ENCODE results near the gene SKAP1.
"Not testable (repeated sequence)": the region's sequence is repeated elsewhere in the genome, so short reads cannot be mapped to it uniquely, and the experiment has no call there.

SKAP1 gene

DNA sequence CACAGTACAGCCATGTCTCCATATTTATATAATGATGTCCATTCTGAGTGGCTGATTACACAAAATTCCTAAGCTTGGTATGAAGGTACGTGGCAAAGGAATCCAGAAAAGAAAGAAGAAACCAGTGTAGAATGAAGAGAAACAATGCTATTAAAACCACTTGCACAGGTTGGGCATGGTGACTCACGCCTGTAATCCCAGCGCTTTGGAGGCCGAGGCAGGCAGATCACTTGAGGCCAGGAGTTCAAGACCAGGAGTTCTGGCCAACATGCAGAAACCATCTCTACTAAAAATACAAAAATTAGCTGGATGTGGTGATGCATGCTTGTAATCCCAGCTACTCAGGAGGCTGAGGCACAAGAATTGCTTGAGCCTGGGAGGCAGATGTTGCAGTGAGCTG lies 223.0 kb downstream of the SKAP1 start:
- DNase-seq = not testable (repeated sequence)

DNA sequence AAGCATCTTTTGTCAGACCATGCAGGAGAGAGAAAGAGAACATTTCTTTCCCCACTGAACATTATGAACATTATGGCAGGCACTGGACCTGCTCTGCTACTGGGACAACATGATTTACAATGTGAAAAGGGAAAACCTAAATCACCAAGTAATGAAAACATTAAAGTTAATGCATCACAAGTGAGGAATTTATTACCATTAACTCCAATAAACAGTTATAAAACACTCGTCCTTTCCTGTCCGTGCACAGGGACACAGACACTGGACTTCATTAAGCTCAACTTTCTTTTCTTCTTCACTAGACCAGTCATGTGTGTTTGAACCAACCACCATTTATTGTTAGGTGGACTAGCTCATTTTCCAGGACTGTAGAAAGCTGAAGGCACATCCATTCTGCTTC lies 227.1 kb downstream of the SKAP1 start:
- no peak for DNase-seq

DNA sequence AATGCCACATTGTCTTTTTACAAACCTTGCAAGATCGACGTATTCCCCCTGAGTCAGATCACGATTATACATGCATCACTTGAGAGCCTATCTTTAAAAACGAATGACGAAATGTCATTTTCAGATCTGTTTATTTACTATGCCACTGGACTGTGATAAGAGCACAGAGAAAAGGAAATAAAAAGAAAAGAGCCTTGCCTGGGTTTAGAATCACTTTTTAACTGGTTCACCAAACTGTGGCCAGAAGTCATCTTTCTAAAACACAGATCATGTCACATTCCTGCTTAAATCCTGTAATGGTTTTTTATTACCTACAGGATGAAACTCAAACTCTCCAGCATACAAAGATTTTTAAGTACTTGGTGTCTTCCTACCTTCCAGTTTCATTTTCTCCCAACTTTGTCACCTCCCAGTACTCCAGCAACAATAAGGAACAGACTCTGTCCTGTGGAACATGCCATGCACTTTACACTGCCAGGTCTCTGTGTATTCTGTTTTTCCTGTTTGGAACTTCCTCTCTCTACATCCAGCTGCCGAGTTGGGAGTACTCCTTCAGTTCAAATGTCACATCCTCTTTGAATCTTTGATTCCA lies 231.0 kb downstream of the SKAP1 start:
- no peak for DNase-seq

DNA sequence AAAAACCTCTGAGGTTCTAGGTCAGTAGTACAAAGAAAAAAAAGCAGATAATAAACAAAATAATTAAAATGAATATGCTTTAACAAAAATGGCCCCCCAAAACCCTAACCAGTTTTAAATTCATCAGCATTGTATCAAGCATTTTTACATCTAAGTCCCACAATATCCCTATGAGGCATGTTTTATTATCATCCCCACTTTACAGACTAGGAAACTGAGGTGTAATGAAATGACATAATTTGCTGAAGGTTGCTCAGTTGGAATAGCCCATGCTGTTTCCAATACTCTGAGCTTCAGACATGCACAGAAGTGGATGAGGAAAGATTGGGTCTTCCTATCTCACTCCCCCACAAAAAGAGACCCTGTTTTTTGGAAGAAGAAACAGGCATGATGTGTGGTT lies 234.1 kb downstream of the SKAP1 start:
- DNase-seq = no peak

DNA sequence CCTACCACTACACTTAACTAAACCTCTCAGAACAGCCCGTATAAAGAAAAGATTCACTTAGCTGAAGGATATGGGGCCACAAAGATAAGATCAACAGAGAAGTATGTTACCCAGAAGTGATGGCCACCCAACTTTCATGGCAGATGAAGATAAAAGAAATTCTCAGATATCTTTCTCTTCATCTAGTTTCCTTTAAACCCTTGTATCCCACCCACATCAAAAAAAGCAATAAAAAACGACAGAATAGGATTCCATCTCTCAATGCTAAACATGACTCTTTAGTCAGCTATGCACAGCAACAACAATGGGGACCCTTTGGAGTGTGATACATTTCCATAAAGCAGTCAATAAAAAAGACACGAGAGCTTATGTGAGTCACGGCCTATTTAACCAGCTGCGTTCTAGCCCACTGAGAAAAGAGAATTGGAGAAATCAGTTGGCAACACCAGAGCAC lies 235.9 kb downstream of the SKAP1 start:
- no peak for DNase-seq

DNA sequence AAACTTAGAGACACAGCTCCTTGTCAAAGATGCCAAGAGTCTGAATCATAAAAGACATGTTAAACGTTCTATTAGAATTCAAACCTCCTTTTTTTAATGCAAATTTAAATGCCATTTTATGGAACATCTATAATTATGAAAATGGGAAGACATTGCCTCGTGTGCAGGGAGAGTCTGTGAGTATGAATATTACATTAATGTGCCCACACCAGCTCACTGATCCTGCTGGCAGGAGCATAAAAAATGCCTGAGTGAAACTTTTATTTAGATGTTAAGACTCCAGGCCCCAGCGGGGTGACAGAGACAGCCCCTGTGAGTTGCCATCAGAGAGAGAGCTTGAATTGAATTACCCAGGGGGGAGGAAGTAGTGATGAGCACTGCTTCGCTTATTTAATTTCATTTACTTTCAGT lies 237.7 kb downstream of the SKAP1 start:
- DNase-seq = no peak

DNA sequence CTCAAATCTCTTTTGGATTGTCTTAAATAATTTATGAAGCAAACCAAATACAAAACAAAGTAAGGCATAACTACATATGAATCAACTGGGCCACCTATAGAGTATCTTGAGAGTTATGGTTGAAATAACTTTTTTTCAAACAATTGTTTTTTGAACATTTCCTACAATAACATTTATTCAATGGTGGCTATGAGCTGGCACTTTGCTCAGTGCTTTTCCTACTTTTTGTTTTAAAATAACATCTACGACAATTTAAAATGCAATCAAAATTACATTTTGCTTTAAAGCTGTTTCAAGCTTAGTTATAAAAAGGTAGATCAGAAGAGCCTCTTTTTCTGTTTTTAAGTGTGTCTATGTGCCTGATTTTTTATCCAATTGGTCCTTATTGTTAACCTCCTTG lies 238.7 kb downstream of the SKAP1 start:
- no peak for DNase-seq

DNA sequence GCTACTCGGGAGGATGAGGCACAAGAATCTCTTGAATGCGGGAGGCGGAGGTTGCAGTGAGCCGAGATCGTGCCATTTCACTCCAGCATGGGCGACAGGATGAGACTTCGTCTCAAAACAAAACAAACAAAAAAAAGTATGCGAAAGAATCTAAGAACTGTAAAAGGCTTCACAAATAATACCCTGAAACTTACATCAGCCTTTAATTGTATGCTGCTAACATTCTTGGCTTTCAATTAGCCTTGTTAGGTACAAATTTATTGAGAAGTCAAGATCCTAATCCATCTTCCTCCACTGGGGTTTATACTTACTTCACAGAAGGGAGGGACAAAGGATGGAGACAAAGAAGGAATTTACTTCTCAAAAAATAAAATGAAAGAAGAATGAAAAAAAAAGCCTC lies 239.1 kb downstream of the SKAP1 start:
- no peak for DNase-seq

DNA sequence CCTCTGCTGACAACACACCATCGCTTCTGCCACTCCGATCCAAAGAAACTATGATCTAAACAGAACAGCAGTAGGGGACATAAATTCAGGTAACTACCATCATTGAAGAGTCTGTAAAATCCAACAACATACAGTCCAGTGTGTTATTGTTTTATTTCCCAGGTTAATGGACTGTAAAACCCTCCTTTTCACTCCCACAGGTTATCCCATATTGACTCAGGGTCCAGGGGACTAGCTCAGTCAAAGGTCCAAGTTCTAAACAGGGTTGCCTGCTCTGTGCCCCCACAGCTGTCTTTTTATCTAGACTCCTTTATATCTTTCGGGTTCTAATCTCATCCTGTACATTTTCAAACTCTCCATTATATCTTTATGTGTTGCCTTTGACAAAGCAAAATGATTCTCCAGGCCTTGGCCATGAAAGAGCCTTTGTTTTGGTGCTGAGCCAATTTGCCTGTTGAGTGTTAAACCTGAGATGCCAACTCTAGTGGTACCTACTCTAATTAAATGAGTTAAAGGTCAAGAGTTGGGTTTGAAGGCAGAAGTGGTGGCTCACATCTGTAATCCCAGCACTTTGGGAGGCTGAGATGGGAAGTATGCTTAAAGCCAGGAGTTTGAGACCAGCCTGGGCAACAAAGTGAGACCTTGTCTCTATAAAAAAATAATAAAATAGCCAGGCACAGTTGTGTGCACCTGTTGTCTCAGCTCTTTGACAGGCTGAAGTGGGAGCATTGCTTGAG lies 242.0 kb downstream of the SKAP1 start:
- DNase-seq = no peak

DNA sequence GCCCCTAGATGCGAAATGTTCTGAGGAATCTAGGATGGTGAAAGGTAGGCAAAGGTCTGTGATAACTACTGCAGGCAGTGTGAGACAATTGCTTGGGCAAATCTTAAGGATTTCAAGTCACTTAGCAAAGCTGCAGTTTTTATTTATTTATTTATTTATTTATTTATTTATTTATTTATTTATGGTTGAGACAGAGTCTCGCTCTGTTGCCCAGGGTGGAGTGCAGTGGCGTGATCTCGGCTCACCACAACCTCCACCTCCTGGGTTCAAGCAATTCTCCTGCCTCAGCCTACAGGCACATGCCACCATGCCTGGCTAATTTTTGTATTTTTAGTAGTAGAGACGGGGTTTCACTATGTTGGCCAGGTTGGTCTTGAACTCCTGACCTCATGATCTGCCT lies 243.7 kb downstream of the SKAP1 start:
- DNase-seq = not testable (repeated sequence)

DNA sequence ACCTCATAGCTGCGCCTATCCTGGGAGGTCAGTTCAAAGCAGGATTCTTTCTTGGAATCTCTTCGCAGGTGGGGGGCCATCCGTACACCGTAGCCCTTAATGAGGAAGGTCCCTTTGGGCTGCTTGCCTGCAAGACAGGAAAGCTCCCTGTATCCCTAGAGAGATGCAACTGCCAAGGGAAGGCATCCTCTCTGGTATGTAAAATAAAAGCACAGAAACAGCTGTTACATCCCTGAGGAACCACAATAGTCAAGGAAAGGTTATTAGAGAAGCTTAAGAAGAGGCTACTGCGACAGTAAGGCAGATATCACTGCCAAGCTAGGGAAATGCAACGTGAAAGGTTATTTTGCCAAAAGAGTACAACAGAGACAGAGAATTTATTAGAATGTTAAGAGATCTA lies 245.3 kb downstream of the SKAP1 start:
- no peak for DNase-seq

DNA sequence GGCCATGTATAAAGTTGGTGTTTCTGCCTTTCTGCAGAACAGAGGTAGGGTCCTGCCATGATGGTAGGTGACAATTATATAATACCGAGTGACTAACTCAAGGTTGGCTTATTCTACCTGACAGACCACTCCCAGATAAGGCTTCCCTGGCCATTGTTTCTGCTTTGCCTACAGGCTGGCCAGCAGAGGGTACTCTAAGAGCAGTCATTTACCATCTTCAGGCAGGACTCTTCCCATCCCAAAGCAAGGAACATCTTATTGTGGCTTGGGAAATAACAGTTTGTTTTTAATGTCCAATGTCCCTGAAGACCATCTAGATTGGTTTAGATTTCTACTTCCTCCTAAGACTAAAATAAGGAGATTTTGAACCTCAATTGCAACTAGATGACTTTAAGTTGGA lies 248.4 kb downstream of the SKAP1 start:
- DNase-seq = no peak

DNA sequence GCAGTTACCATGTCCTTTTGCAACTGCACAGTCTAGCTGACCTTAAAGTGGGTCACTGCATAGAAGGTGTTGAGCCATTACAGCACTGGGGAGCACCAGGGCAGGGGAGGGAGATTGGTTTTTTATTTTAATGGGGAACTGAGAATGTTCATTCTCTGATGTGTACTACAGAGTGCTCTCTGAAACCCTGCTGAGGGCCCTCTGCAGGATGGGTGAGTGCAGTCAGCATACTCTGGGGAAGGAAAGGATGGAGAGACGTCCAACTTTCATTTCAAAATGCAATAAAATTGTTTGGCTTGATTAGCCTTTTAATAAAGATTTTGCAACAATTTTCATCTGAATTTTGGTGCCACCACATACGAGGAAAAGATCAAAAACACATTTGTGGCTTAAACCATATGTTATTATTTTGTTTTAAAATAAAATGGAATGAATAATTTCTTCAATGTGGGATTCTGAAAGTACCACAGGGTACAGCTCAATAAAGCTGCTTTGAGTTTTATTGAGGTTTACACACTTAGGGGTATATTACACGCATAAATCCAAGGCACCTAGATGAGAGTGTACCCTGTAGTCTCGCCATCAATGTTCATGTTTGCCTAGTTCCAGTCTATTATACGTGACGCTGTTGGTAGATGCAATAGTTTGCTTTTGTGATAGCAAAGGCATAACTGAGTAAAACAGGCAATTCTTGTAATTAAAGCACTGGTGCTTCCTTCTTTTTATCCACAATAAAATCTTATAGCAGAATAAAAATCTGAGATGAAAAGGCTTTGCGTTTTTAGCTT lies 249.0 kb downstream of the SKAP1 start:
- DNase-seq = no peak

DNA sequence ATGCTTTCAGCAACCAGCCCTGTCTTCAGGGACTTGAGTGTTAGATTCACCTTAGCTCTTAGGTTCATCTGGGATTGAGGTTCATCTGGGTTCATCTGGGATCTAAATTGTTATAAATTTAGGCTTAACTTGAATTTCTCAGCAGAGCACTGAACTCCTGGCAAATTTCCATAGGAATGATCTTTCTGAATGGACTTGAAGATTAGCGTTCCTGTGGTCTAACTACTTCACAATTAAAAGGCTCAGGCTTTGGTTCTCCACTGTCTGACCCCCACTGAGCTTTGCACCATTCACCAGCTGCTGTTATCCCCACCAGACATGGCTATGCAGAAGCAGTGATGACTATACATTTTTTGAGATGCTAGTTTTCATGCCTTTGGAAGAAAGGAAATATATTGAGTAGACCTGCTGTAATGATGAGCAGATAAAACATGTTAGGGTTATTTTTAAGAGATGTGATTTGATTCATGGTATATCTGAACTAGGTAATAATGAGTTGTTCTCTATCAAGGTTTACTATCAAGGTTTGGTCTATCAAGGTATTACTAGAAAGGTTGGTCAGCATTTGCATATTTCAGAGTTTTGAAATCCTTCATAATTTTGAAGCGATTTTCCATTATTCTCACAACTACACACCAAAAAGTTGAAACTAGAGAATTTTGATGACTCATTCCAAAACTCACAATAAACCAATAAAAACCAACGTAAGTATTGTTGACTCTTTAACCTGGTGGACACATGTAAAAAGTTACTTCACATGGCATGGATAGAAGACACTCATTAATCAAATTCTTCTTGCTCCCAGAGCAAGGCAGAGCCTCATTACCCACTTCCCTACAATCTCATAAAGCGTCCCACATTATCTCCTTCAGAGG lies 250.7 kb downstream of the SKAP1 start:
- no peak for DNase-seq

DNA sequence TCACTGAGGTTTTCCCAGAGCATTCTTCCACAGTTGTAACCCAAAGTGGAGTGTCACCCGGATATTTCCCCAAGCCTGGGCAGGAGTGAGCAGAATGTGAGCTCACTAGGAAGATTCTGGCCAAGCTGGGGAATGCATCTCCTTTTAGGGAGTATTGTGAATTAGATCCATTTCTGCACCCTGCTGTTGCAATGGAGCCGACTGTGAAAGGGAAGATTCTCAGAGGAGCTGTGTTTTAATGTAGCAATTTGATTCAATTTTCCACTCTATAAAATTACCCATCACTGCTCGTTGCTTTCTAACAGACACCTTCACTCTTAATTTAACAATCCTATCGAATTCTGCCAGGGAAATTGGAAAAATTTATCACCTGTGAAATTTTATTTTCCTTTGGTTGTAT lies 251.7 kb downstream of the SKAP1 start:
- no peak for DNase-seq

DNA sequence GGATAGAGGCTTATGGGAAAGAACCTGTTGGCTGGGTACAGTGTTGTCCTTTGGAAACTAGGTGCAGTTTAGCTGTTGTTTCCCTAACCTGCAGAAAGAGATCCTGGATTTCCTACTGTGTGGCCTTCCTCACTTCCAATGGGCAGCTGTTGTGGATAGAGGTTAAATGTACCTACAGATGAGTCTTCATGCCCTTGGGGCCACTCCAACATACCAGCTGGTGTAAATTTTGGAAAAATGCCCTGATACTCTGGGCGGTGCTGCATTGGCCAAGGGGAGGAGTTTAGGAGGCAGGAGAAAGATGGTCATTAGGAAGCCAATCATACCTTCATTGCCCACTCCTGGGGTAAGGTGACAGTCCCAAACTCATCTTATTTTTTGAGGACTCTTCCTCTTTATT lies 252.2 kb downstream of the SKAP1 start:
- no peak for DNase-seq

DNA sequence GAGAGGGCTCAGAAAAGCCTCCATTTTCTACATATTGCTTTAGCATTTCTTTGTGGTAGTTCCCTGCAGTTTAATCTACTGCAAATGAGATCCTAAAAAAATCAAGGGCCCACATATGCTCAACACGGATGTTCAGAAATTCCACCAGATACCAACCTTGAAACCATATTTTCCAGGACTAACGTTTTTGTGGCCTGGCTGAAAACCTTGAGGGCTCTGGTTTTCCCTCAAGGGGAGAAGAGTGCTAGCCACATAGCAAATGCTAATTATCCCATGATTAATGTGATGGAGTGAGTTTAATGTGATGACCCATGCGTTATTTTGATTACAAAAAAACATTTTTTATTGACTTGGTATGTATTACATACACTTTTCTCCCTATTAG lies 253.6 kb downstream of the SKAP1 start:
- DNase-seq = no peak

DNA sequence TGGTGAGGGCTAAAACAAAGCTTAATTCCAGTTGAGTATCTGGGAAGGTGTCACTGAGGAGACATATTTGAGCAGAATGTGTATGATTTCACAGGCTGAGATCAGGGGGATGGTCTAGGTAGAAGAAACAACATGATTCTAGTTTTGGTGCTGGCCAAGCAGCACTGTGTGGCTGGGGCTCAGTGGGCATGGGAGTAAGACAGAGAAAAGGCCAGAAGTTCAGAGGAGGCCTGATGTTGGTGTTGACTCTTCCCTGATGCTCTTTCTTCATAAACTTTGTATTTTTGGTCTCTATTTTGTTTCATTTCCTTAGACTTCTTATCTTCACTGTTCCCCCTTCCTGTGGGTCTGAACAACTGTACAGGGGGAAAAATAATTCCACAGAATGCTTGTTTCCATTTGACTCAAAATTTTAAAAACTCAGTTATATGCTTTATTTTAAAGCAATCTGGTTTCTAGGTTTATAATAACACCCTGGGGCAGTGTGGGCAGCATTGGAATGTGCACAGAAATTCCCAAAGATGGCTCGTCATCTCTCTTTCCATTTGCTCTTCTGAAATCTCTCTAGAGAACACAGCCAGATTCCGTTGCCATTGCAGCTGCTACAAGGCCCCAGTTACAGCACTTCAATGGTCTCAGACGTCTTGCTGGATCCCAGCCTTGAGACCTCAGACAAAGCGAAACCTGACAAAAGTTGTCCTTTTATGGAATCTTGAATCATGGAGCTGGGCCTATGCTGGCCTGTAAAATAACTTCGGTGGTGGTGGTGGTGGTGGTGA lies 254.1 kb downstream of the SKAP1 start:
- no peak for DNase-seq

DNA sequence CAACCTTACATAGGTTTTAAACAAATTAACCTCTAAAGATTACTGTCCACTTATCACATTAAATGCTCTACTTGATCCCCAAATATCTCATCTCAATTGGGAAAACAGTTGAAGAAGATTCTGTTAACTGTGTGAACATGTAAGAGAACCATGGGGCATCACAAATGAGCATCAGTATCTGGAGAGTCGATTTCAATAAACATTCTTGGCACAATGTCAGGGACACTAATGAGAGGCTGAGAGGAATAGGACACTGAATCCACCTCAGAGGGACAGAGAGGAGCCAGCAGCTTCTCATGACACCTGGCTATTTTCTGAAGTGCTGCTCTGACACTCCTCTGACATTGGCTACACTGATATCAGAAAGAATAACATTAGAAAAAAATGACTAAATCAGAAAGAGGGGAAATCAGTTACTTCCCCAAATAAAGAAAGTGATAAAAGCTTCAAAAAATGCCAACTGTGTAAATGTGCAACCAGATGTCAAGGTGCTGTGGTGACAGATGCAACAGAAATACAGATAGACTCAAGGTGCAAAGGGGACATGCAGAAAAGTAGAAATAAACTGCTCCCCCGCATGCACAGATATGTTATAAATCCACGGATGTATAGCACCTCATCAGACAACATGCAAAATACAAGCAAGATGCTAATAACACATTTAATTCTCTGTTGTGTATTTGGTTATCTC lies 255.0 kb downstream of the SKAP1 start:
- no peak for DNase-seq

DNA sequence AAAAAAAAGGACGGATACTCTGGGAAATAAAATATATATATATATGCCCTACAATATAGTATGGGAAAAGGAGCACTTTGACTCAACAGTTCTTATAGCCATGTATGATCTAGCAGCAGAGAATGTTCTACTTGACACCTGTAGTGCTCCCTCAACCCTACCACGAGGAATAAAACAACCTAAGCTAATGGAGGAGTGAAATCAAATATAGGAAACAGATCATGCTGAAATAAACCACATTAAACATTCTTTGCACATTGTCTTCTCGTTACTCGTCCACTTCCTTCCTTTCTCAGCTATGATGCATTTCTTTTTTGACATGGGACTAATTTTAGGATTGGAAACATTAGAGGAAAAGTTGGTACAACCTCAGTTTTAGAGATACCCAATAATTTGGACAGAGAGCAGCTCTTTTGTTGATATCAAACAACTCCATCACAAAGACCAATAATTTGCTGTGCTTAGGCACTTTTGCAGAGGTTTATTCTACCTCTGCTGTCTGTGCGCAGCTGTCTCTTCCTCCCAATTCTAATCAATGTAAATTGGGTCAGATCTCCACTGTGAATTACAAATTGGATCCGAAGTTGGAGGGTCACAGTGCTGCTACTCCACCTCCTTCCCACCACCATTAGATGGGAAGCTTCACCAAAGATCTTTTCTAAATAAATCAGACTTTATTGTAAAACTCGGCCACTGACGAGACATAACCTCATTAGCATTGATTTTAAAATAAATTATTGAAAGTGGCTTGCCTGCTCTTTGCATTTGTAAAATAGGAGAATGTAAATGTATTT lies 256.6 kb downstream of the SKAP1 start:
- DNase-seq = no peak
